Measurements from ENCODE around the gene CALM3. TPM values are rescaled to one million over a fixed set of nuclear protein-coding genes. Genes with fewer than 3 reads are reported as not detected.
"Not testable (repeated sequence)": the region's sequence is repeated elsewhere in the genome, so short reads cannot be mapped to it uniquely, and the experiment has no call there.

The CALM3 gene
- total and polyA plus RNA-seq, 2 donors (not counting 3 experiments of a cell fraction or from before 2014, with no cell fraction given): 305 to 425 TPM

GRCh38 chr19:46559203-46559602 is 41.9 kb upstream of the CALM3 start:
- FAIRE-seq (no peak), DNase-seq (ENCODE audit: low read depth, low spot score) (no peak)
- peaks cover 2 to 14% of the 10 kb centered on the region in 2 experiments for H3K27me3 ChIP-seq (ENCODE audit: control insufficient read depth in 2 of 2, insufficient read depth in 2 of 2, low read length in 2 of 2)
- no peaks in the 10 kb centered on the region for H3K9me3 ChIP-seq (replicated peaks; ENCODE audit: control insufficient read depth, insufficient read depth, low read length)
- intact Hi-C loops (cut with micrococcal nuclease): no loop called here
- dilution Hi-C loops (cut with MboI; ENCODE audit: extremely low pct_ligation_motif_present, low sequenced_read_pairs): no loop called here
- BruUV-seq (replicated peaks): no TSS peak
- ChIA-PET POLR2A (no interaction called here), CTCF (interaction anchor here (1.3 kb wide), 1 partner anchor 15 kb away, joined by 3 read pairs; no protein-coding TSS in a partner anchor)
- no peaks in the 10 kb centered on the region for H4K20me1 ChIP-seq (replicated peaks; ENCODE audit: control insufficient read depth, extremely low read depth, insufficient read depth, low read length)
- H3K4me1 ChIP-seq (ENCODE audit: control insufficient read depth, extremely low read depth, insufficient read depth, low read length): no peaks in the 10 kb centered on the region
- no peak overlapping the region for H3K4me2 ChIP-seq (ENCODE audit: insufficient read depth, low read length)
- H3K79me2 ChIP-seq (ENCODE audit: control insufficient read depth, insufficient read depth, low read length): no peaks in the 10 kb centered on the region
- no peaks in the 10 kb centered on the region for H3K9me1 ChIP-seq (replicated peaks; ENCODE audit: control insufficient read depth, extremely low read depth, insufficient read depth, low read length)
- TF ChIP-seq GATA2 (IDR thresholded peaks at IDR 0.05; ENCODE audit: insufficient read depth, insufficient read length, low read depth, low read length) (no peak), MYC (IDR thresholded peaks at IDR 0.05; ENCODE audit: low read depth, low read length) (no peak), MAX (IDR thresholded peaks at IDR 0.05; ENCODE audit: insufficient read depth, insufficient read length) (no peak), FOS (IDR thresholded peaks at IDR 0.05; ENCODE audit: borderline replicate concordance, insufficient read depth, low read length) (no peak), CTCF (IDR thresholded peaks at IDR 0.05; ENCODE audit: extremely low read depth in 1 of 2, insufficient read depth in 1 of 2, low read depth in 1 of 2, low read length in 2 of 2) (no peak), POLR2A (IDR thresholded peaks at IDR 0.05; ENCODE audit: low read depth, low read length) (no peak), POLR2AphosphoS5 (IDR thresholded peaks at IDR 0.05; ENCODE audit: insufficient read depth, low read depth, low read length) (no peak), JUN (IDR thresholded peaks at IDR 0.05; ENCODE audit: borderline replicate concordance, insufficient read depth, insufficient read length, low read depth) (no peak), EZH2 (IDR thresholded peaks at IDR 0.05; ENCODE audit: borderline replicate concordance, low read depth, low read length, severe bottlenecking) (no peak)
- no peak overlapping the region for H2AFZ ChIP-seq (ENCODE audit: low read depth, low read length)
- no peak overlapping the region for H3K4me3 ChIP-seq (replicated peaks in 1 of 3; ENCODE audit: insufficient read depth in 1 of 3, low read depth in 1 of 3, low read length in 3 of 3)
- H3K9ac ChIP-seq (replicated peaks; ENCODE audit: extremely low read depth, insufficient read depth, low read length): no peak overlapping the region
- H3K36me3 ChIP-seq (ENCODE audit: control insufficient read depth in 2 of 2, extremely low read depth in 1 of 2, insufficient read depth in 2 of 2, low read length in 2 of 2): no peaks in the 10 kb centered on the region
- no peak overlapping the region for H3K27ac ChIP-seq (ENCODE audit: insufficient read depth, low read depth, low read length)

DNA sequence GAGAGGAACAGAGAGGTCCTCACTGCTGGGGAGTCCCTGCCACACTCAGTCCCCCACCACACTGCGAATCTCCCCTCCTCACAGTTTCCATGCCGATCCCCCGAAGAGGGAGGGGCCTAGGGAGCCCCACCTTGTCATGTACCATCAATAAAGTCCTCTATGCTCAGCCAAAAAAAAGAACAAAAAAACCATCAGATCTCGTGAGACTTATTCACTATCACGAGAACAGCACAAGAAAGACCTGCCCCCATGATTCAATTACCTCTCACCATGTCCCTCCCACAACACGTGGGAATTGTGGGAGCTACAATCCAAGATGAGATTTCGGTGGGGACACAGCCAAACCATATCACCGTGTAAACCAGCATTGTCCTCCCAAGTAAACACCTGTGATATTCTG is 41.5 kb upstream of the CALM3 start:
- intact Hi-C loops (cut with micrococcal nuclease); FAIRE-seq; H2AFZ ChIP-seq (ENCODE audit: low read depth, low read length): not testable (repeated sequence)

More for the DNA sequence above, 41.5 kb upstream of the CALM3 start:
- H3K27me3 ChIP-seq (ENCODE audit: control insufficient read depth in 2 of 2, insufficient read depth in 2 of 2, low read length in 2 of 2); H3K27ac ChIP-seq (ENCODE audit: insufficient read depth, low read depth, low read length); H3K9me3 ChIP-seq (replicated peaks; ENCODE audit: control insufficient read depth, insufficient read depth, low read length); DNase-seq (ENCODE audit: low read depth, low spot score); H3K4me2 ChIP-seq (ENCODE audit: insufficient read depth, low read length); H3K9me1 ChIP-seq (replicated peaks; ENCODE audit: control insufficient read depth, extremely low read depth, insufficient read depth, low read length); POLR2A ChIA-PET; H3K36me3 ChIP-seq (ENCODE audit: control insufficient read depth in 2 of 2, extremely low read depth in 1 of 2, insufficient read depth in 2 of 2, low read length in 2 of 2); H3K4me3 ChIP-seq (replicated peaks in 1 of 3; ENCODE audit: insufficient read depth in 1 of 3, low read depth in 1 of 3, low read length in 3 of 3); H3K4me1 ChIP-seq (ENCODE audit: control insufficient read depth, extremely low read depth, insufficient read depth, low read length); dilution Hi-C loops (cut with MboI; ENCODE audit: extremely low pct_ligation_motif_present, low sequenced_read_pairs); H3K9ac ChIP-seq (replicated peaks; ENCODE audit: extremely low read depth, insufficient read depth, low read length); H3K79me2 ChIP-seq (ENCODE audit: control insufficient read depth, insufficient read depth, low read length); H4K20me1 ChIP-seq (replicated peaks; ENCODE audit: control insufficient read depth, extremely low read depth, insufficient read depth, low read length); BruUV-seq (replicated peaks): not testable (repeated sequence)
- CTCF ChIA-PET: interaction anchor here (1.3 kb wide), 1 partner anchor 16 kb away, joined by 3 read pairs; no protein-coding TSS in a partner anchor
